ENCODE measurements around the gene TRPM2. TPM values are rescaled to one million over a fixed set of nuclear protein-coding genes. Genes with fewer than 3 reads are reported as not detected.
A peak's percentile ranks its signal among the peaks of the same experiment; 100 is the strongest.

TRPM2 gene
- total and polyA plus RNA-seq, 2 of the 13 experiments (the other 11 are each of a cell fraction or from before 2014, with no cell fraction given): 0.07 to 0.20 TPM

DNA sequence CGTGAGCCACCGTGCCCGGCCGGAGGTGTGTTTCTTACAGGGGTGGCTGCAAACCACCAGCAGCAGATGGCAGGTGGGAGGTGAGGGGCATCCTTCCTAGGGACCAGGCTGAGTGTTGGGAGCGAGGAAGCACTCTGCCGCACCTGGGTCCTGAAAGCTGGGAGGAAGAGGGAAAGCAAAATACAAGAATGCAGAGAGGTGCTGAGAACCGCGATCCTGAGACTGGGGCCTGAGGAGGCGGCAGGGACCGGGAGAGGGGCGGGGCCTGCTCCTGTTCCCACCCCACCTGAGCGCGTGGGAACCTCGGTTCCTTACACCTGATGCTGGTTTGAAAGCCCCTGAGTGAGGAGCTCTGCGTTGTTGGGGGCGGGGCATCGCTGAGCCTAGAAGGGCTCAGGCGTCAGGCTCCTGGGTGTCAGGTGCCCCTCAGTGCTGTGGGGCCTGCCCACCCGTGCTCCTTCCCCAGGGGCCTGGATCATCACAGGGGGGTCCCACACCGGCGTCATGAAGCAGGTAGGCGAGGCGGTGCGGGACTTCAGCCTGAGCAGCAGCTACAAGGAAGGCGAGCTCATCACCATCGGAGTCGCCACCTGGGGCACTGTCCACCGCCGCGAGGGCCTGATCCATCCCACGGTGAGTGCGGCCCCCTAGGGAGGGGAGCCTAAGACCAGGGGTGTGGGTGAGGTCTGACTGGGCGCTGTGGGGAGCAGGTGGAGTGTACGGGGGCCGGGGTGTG, 15.5 kb downstream of the TRPM2 start:
- H2AFZ ChIP-seq (ENCODE audit: low read length): no peak overlapping the region
- POLR2A ChIA-PET: interaction anchor here (0.7 to 1.2 kb wide), 2 partner anchors 137 to 640 kb away, joined by 3 read pairs; no protein-coding TSS in a partner anchor
- intact Hi-C loops (cut with micrococcal nuclease; ENCODE audit: unreplicated experiment) (loop anchor here (10.0 kb wide), 1 partner anchor 66 kb away; no protein-coding TSS in a partner anchor), in situ Hi-C loops (cut with HindIII; ENCODE audit: extremely low pct_ligation_motif_present, low pct_unique_long_range_greater_than_20kb) (no loop called here)
- CTCF ChIA-PET (ENCODE audit: low intra/inter-chr PET ratio, low total read pairs): no interaction called here
- no peaks in the 10 kb centered on the region for H4K20me1 ChIP-seq (ENCODE audit: insufficient read depth, low read length)
- H3K36me3 ChIP-seq (replicated peaks in 1 of 2; ENCODE audit: control insufficient read depth in 1 of 2, insufficient read depth in 2 of 2, low read length in 2 of 2): no peaks in the 10 kb centered on the region
- no TSS peak for BruUV-seq (replicated peaks)
- H3K4me2 ChIP-seq (ENCODE audit: low read depth, low read length): no peak overlapping the region; the same call in 1 of the 2 replicates
- no peak overlapping the region; a peak in 1 of 6 replicates for H3K4me3 ChIP-seq (replicated peaks in 1 of 3; ENCODE audit: insufficient read depth in 1 of 3, low read depth in 2 of 3, low read length in 3 of 3)
- no peak overlapping the region for H3K9ac ChIP-seq (ENCODE audit: insufficient read depth, low read depth, low read length)
- peaks cover 18% of the 10 kb centered on the region for H3K4me1 ChIP-seq (ENCODE audit: insufficient read depth, low read length)
- no peaks in the 10 kb centered on the region for H3K79me2 ChIP-seq (ENCODE audit: insufficient read depth, low read length)
- H3K9me3 ChIP-seq (ENCODE audit: low read length): no peaks in the 10 kb centered on the region
- H3K27ac ChIP-seq (ENCODE audit: extremely low read length, insufficient read depth, low read length): no peak overlapping the region
- no peak for DNase-seq (ENCODE audit: low spot score)
- ATAC-seq: peak; percentile 62
- no peak for FAIRE-seq
- 29% methylated on average over 23 of the region's 35 CpGs for WGBS (ENCODE audit: low lambda C conversion rate)
- peaks cover 0 to 30% of the 10 kb centered on the region in 2 experiments; a peak in 4 of 5 replicates for H3K27me3 ChIP-seq (ENCODE audit: control insufficient read depth in 1 of 2, insufficient read depth in 2 of 2, low read length in 2 of 2)
- TF ChIP-seq AKNA (CRISPR knock-in tag; IDR thresholded peaks at IDR 0.05; ENCODE audit: borderline replicate concordance): no peak
- peak; percentile 40; the same call in 1 of the 2 replicates for TF ChIP-seq HOXA3 (CRISPR knock-in tag; IDR thresholded peaks at IDR 0.05)
- TF ChIP-seq, protein P1, sequence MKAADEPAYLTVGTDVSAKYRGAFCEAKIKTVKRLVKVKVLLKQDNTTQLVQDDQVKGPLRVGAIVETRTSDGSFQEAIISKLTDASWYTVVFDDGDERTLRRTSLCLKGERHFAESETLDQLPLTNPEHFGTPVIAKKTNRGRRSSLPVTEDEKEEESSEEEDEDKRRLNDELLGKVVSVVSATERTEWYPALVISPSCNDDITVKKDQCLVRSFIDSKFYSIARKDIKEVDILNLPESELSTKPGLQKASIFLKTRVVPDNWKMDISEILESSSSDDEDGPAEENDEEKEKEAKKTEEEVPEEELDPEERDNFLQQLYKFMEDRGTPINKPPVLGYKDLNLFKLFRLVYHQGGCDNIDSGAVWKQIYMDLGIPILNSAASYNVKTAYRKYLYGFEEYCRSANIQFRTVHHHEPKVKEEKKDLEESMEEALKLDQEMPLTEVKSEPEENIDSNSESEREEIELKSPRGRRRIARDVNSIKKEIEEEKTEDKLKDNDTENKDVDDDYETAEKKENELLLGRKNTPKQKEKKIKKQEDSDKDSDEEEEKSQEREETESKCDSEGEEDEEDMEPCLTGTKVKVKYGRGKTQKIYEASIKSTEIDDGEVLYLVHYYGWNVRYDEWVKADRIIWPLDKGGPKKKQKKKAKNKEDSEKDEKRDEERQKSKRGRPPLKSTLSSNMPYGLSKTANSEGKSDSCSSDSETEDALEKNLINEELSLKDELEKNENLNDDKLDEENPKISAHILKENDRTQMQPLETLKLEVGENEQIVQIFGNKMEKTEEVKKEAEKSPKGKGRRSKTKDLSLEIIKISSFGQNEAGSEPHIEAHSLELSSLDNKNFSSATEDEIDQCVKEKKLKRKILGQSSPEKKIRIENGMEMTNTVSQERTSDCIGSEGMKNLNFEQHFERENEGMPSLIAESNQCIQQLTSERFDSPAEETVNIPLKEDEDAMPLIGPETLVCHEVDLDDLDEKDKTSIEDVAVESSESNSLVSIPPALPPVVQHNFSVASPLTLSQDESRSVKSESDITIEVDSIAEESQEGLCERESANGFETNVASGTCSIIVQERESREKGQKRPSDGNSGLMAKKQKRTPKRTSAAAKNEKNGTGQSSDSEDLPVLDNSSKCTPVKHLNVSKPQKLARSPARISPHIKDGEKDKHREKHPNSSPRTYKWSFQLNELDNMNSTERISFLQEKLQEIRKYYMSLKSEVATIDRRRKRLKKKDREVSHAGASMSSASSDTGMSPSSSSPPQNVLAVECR (CRISPR knock-in tag; IDR thresholded peaks at IDR 0.05; ENCODE audit: borderline replicate concordance): no peak
- TF ChIP-seq, protein P2, sequence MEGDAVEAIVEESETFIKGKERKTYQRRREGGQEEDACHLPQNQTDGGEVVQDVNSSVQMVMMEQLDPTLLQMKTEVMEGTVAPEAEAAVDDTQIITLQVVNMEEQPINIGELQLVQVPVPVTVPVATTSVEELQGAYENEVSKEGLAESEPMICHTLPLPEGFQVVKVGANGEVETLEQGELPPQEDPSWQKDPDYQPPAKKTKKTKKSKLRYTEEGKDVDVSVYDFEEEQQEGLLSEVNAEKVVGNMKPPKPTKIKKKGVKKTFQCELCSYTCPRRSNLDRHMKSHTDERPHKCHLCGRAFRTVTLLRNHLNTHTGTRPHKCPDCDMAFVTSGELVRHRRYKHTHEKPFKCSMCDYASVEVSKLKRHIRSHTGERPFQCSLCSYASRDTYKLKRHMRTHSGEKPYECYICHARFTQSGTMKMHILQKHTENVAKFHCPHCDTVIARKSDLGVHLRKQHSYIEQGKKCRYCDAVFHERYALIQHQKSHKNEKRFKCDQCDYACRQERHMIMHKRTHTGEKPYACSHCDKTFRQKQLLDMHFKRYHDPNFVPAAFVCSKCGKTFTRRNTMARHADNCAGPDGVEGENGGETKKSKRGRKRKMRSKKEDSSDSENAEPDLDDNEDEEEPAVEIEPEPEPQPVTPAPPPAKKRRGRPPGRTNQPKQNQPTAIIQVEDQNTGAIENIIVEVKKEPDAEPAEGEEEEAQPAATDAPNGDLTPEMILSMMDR (CRISPR knock-in tag; IDR thresholded peaks at IDR 0.05): peak; percentile 53
- TF ChIP-seq STAG1 (CRISPR knock-in tag; IDR thresholded peaks at IDR 0.05): peak; percentile 37
- peak; percentile 27; the same call in 1 of the 2 replicates for TF ChIP-seq ZNF687 (CRISPR knock-in tag; IDR thresholded peaks at IDR 0.05)

All from HepG2 (cell line).